DOHH2 (cell line): ENCODE data around the gene SCTR.

ENCODE experiments used
- EZH2phosphoT487 ChIP-seq: fragments of 200-600 bp; sonication (generic); IDR thresholded peaks from 2 replicates; pipeline ENCODE4 v1.6.1; 2017; ENCODE audit warnings: borderline replicate concordance, mild to moderate bottlenecking, antibody characterized with exemption, low read length, moderate library complexity, mixed read lengths
- TF ChIP-seq, protein P1 (sequence below): fragments of 200-600 bp; sonication (generic); IDR thresholded peaks from one replicate; pipeline ENCODE4 v1.5.1; 2014; ENCODE audit warnings: antibody characterized with exemption, mild to moderate bottlenecking, low read depth, low read length; ENCODE audit not compliant: poor library complexity, severe bottlenecking

DNA sequence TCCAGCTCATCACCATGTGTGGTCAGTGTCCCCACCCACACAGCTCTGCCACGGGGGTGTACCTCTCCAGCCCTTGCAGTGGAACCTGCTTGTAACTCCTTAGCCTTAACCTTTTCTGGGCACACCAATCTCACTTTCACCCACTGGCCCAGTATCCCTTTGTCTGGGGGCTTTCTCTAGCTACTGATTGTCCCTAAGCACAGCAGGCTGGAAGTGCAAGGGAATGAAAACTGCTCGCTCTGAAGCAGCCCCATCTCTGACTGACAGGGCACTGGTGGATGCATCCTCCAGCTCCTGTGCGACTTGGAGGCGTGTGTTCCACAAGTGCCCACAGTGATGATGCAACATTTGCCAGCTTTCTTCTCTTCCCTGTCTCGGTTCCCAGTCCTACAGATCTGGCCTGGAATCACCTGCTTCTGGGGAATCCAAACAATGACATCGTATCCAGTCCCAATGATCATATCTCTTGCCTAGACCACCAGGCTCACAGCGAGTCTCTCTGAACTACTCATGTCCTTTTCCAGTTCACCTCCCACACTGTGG lies 33.6 kb downstream of the SCTR start:
- TF ChIP-seq, protein P1, sequence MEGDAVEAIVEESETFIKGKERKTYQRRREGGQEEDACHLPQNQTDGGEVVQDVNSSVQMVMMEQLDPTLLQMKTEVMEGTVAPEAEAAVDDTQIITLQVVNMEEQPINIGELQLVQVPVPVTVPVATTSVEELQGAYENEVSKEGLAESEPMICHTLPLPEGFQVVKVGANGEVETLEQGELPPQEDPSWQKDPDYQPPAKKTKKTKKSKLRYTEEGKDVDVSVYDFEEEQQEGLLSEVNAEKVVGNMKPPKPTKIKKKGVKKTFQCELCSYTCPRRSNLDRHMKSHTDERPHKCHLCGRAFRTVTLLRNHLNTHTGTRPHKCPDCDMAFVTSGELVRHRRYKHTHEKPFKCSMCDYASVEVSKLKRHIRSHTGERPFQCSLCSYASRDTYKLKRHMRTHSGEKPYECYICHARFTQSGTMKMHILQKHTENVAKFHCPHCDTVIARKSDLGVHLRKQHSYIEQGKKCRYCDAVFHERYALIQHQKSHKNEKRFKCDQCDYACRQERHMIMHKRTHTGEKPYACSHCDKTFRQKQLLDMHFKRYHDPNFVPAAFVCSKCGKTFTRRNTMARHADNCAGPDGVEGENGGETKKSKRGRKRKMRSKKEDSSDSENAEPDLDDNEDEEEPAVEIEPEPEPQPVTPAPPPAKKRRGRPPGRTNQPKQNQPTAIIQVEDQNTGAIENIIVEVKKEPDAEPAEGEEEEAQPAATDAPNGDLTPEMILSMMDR, result no peak
- no peak for TF ChIP-seq EZH2phosphoT487
